Suprapubic skin (tissue), 4 donors: ENCODE measurements around the gene BOLA1.

Experiments
- EP300 ChIP-seq: sonication (generic); formaldehyde crosslinking; IDR thresholded peaks from one replicate; pipeline ENCODE4 v1.6.1; 2017; ENCODE audit warnings: antibody characterized with exemption
- POLR2A ChIP-seq, 2 donors: fragments of 450-650 bp; IDR thresholded peaks; one replicate each; pipeline ENCODE4 v1.6.1; 2017; ENCODE audit warnings: antibody characterized with exemption in 2 of 2, mild to moderate bottlenecking in 2 of 2, moderate library complexity in 2 of 2
- POLR2AphosphoS5 ChIP-seq, 3 donors: sonication (generic); formaldehyde crosslinking; IDR thresholded peaks; one replicate each; pipeline ENCODE4 v1.6.1; 2017; ENCODE audit warnings: antibody characterized with exemption in 3 of 3
- TF ChIP-seq, protein P1 (sequence below), 2 donors: fragments of 200-600 bp in 1 of 2; fragments of 450-650 bp in 1 of 2; sonication (generic) in 1 of 2; IDR thresholded peaks; one replicate each; pipeline ENCODE4 v1.5.1; 2016 to 2019; ENCODE audit warnings: antibody characterized with exemption in 2 of 2, mild to moderate bottlenecking in 1 of 2, moderate library complexity in 1 of 2

DNA sequence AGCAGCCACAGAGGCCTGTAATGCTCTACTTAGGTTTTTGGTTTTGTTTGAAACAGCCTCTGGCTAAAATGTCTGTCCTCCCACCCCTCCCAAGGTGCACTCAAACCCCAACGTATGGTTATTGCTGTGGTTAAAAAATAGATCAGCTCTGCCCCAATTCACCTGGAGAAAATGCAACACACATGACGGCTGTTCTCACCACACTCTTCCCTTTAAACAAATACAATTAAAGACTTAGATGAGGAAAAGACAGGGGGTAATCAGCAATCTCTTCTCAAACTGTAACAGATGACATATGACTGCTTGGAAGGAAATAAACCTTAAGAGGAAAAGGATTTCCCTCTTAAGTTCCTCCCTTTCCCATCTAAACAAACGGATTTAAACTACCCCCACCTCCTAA lies 43.5 kb downstream of the BOLA1 start:
- TF ChIP-seq, protein P1, sequence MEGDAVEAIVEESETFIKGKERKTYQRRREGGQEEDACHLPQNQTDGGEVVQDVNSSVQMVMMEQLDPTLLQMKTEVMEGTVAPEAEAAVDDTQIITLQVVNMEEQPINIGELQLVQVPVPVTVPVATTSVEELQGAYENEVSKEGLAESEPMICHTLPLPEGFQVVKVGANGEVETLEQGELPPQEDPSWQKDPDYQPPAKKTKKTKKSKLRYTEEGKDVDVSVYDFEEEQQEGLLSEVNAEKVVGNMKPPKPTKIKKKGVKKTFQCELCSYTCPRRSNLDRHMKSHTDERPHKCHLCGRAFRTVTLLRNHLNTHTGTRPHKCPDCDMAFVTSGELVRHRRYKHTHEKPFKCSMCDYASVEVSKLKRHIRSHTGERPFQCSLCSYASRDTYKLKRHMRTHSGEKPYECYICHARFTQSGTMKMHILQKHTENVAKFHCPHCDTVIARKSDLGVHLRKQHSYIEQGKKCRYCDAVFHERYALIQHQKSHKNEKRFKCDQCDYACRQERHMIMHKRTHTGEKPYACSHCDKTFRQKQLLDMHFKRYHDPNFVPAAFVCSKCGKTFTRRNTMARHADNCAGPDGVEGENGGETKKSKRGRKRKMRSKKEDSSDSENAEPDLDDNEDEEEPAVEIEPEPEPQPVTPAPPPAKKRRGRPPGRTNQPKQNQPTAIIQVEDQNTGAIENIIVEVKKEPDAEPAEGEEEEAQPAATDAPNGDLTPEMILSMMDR (IDR thresholded peaks at IDR 0.05): no peak
- TF ChIP-seq POLR2AphosphoS5 (IDR thresholded peaks at IDR 0.05): no peak
- no peak for TF ChIP-seq POLR2A (IDR thresholded peaks at IDR 0.05)
- no peak for TF ChIP-seq EP300
